Uterus (tissue), 4 donors: ENCODE measurements around the gene ALPG. TPM values are rescaled to one million over a fixed set of nuclear protein-coding genes. Genes with fewer than 3 reads are reported as not detected.
A peak's percentile ranks its signal among the peaks of the same experiment; 100 is the strongest.
"Not testable (repeated sequence)": the region's sequence is repeated elsewhere in the genome, so short reads cannot be mapped to it uniquely, and the experiment has no call there.

Experiments used
- DNase-seq, 2 donors: peaks; one replicate each; pipeline ENCODE4 v3.0.0-alpha.2; 2019 to 2020
- H3K27ac ChIP-seq, 2 donors: fragments of 200-600 bp; sonication (generic); 1 replicate in 1 of 2; 2 replicates in 1 of 2; pipeline ENCODE4 v1.5.1; 2016 to 2018
- H3K27me3 ChIP-seq, 2 donors: fragments of 200-600 bp; sonication (generic); one replicate each; pipeline ENCODE4 v1.5.1; 2018 to 2019; ENCODE audit warnings: control low read depth in 1 of 2
- H3K36me3 ChIP-seq, 2 donors: fragments of 200-600 bp; sonication (generic); one replicate each; pipeline ENCODE4 v1.5.1; 2019; ENCODE audit warnings: control low read depth in 1 of 2
- H3K4me1 ChIP-seq, 2 donors: fragments of 200-600 bp; sonication (generic); one replicate each; pipeline ENCODE4 v1.5.1; 2018 to 2019; ENCODE audit warnings: control low read depth in 1 of 2
- H3K4me3 ChIP-seq, 2 donors: fragments of 200-600 bp; sonication (generic); 1 replicate in 1 of 2; 2 replicates in 1 of 2; pipeline ENCODE4 v1.5.1; 2018 to 2019; ENCODE audit warnings: mild to moderate bottlenecking in 1 of 2
- H3K9me3 ChIP-seq, 2 donors: fragments of 200-600 bp; sonication (generic); one replicate each; pipeline ENCODE4 v1.5.1; 2019; ENCODE audit warnings: control low read depth in 1 of 2
- CTCF ChIP-seq, 4 experiments: fragments of 200-600 bp in 2 of 4; fragments of 450-650 bp in 2 of 4; sonication (generic) in 2 of 4; IDR thresholded peaks; one replicate each; pipeline ENCODE4 v1.5.1; 2016 to 2019; ENCODE audit warnings: antibody characterized with exemption in 4 of 4, mild to moderate bottlenecking in 2 of 4, moderate library complexity in 1 of 4
- POLR2A ChIP-seq, 2 donors: fragments of 450-650 bp; IDR thresholded peaks; one replicate each; pipeline ENCODE4 v1.6.1; 2016; ENCODE audit warnings: antibody characterized with exemption in 2 of 2, mild to moderate bottlenecking in 1 of 2, moderate library complexity in 1 of 2
- intact Hi-C: fragments of 100-400 bp; cut with DNase I; formaldehyde crosslinking; loops from one replicate; pipeline ENCODE4 v1.15.1; 2023; ENCODE audit warnings: low total_unique reads
- total RNA-seq, 4 donors: library from RNA; depleted of rRNA in 3 of 4; stranded (reverse); fragments of >200 nt in 3 of 4; gene quantifications; one replicate each; pipeline versions ENCODE4 v1.1.0 to v1.2.4, GENCODE V29; 2014 to 2023
- donor health status: DM: yes; HTN: yes; CAD: no.

ALPG gene
- total RNA-seq, 4 donors from 2014 or later = not detected

GRCh38 chr2:232440220-232441018 is 33.8 kb downstream of the ALPG start:
- H3K27me3 ChIP-seq, H3K27ac ChIP-seq, H3K9me3 ChIP-seq, H3K4me1 ChIP-seq, intact Hi-C loops, H3K36me3 ChIP-seq, H3K4me3 ChIP-seq: not testable (repeated sequence)
- peak; percentile 63 to 78 for DNase-seq
- peak; percentile 76 to 89 (median 84) for TF ChIP-seq CTCF (IDR thresholded peaks at IDR 0.05)

- Histone ChIP-seq H3K36me3 (no peaks in the 10 kb centered on the region), H3K27me3 (no peaks in the 10 kb centered on the region), H3K4me3 (no peak overlapping the region), H3K4me1 (no peaks in the 10 kb centered on the region), H3K27ac (no peak overlapping the region), H3K9me3 (no peaks in the 10 kb centered on the region)
- DNase-seq = no peak
- intact Hi-C loops = no loop called here
- no peak for TF ChIP-seq CTCF (IDR thresholded peaks at IDR 0.05)
- no peak for TF ChIP-seq POLR2A (IDR thresholded peaks at IDR 0.05)
Measured at GRCh38 chr2:232441147-232441651, 34.6 kb downstream of the ALPG start.

DNA sequence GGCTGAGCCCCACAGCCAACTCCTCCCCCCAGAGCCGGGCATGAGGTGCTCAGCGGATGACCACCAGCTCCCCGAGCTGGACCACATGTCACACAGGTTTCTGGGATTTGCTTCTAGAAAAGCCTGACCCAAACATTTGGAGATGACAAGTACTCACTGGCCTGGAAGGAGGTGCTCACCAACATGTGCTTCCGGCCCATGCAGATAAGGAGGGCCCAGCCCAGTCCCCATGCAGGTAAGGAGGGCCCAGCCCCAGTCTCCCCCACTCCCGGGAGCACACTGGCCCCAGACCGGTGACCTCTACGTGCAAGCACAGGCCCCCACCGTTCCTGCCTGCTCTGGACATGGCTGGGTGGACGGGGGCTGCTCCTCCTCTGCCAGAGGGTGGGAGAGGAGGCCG is 35.3 kb downstream of the ALPG start:
- H3K27ac ChIP-seq, H3K9me3 ChIP-seq, H3K36me3 ChIP-seq, H3K27me3 ChIP-seq, H3K4me1 ChIP-seq, intact Hi-C loops, H3K4me3 ChIP-seq, DNase-seq: not testable (repeated sequence)

DNA sequence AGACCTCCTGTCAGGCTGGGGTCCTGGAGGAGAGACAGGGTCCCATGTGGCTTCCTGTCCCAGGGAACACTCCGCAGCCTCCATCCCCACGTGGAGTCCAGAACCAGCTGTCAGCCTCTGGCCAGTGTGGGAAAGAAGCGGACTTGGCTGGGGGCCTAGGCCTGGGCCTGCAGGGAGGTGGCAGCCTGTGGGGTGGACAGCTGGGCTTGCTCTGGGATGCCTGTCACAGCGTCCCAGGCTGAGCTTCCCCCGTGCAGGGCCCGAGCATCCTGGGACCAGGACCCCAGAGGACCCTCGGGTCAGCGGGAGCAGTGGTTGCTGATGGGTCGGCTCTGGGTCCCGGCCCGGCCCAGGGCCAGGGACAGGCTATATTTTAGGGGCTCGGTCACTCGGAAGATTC is 35.8 kb downstream of the ALPG start:
- H3K4me1 ChIP-seq, H3K27ac ChIP-seq, H3K4me3 ChIP-seq, H3K9me3 ChIP-seq, DNase-seq, intact Hi-C loops, H3K36me3 ChIP-seq, H3K27me3 ChIP-seq: not testable (repeated sequence)

GRCh38 chr2:232443047-232443446 is 36.4 kb downstream of the ALPG start:
- not testable (repeated sequence) for H3K27ac ChIP-seq

GRCh38 chr2:232443669-232444408 is 37.2 kb downstream of the ALPG start:
- DNase-seq, H3K27me3 ChIP-seq, H3K9me3 ChIP-seq, H3K27ac ChIP-seq, H3K4me1 ChIP-seq, H3K36me3 ChIP-seq, intact Hi-C loops, H3K4me3 ChIP-seq: not testable (repeated sequence)

More at GRCh38 chr2:232443047-232443446, 36.4 kb downstream of the ALPG start:
- intact Hi-C loops, H3K27me3 ChIP-seq, H3K4me3 ChIP-seq, DNase-seq, H3K36me3 ChIP-seq, H3K4me1 ChIP-seq, H3K9me3 ChIP-seq: not testable (repeated sequence)

DNA sequence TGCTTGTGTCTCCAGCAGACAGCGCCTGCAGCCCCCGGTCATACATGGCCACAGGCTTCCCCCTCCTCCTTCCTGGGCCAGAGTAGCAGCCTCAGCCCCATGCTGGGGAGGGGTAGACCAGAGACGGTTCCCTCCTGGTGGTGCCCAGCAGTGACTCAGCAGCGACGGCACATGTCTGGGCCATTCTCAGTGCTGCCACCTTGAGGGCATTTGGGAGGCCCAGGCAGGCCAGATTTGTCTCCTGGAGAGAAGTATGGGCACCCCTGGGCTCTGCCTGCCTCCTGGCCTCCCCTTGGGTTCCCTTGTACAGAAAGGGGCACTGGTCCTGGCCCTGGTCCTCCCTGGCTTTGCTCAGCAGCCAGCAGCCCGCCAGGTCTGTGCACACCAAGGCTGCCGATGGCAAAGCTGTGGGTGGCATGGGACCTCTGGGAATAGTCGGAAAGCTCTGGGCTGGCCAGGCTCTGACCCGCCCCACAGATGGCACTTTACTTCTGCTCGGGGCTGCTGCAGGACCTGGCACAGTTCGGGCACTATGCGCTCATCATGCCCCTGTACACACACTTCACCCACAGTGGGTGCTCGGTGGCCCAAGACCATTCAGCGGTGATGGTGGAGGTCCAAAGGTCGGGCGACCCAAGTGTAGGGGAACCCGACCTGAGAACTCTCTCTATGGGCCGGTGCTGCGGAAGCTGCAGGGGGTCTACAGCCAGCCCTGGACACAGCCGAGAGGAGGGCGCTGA is 37.9 kb downstream of the ALPG start:
- Histone ChIP-seq H3K4me3 (no peak overlapping the region), H3K27me3 (no peaks in the 10 kb centered on the region), H3K9me3 (no peaks in the 10 kb centered on the region), H3K27ac (no peak overlapping the region), H3K36me3 (no peaks in the 10 kb centered on the region), H3K4me1 (no peaks in the 10 kb centered on the region)
- intact Hi-C loops = no loop called here
- DNase-seq = no peak
- no peak for TF ChIP-seq POLR2A (IDR thresholded peaks at IDR 0.05)
- TF ChIP-seq CTCF (IDR thresholded peaks at IDR 0.05) = peak in 1 of 4 experiments; percentile 10

DNA sequence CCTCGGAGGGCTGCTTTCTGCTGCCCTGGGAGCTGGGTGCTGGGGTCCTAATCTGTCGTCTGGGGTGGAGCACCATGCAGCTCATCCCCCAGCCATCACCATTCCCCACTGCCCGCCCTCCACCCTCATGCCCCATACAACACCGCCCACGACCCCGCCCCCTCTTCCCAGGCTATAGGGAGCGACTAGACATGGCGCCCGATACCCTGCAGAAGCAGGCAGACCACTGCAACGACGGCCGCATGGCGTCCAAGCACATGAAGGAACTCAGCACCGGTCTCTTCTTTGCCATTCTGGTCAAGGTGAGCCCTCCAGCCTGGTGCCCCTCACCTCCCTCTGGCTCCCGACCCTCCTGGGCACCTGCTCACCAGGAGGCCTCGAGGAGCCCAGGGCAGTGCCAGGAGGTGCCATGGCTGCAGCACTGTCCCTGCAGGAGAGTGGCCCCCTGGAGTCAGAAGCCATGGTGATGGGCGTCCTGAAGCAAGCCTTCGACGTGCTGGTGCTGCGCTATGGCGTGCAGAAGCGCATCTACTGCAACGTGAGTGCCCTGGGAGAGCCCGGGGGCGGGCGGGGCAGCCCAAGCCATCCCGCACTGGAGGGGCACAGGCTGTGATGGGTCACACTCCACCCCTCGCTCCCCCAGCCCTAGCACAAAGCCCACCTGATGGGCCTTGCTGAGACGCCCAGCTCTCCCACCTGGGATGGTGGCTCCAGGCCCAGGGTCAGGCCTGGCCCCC is 38.7 kb downstream of the ALPG start:
- H3K36me3 ChIP-seq, H3K27ac ChIP-seq, intact Hi-C loops, H3K4me1 ChIP-seq, H3K9me3 ChIP-seq, H3K4me3 ChIP-seq, DNase-seq, H3K27me3 ChIP-seq: not testable (repeated sequence)

DNA sequence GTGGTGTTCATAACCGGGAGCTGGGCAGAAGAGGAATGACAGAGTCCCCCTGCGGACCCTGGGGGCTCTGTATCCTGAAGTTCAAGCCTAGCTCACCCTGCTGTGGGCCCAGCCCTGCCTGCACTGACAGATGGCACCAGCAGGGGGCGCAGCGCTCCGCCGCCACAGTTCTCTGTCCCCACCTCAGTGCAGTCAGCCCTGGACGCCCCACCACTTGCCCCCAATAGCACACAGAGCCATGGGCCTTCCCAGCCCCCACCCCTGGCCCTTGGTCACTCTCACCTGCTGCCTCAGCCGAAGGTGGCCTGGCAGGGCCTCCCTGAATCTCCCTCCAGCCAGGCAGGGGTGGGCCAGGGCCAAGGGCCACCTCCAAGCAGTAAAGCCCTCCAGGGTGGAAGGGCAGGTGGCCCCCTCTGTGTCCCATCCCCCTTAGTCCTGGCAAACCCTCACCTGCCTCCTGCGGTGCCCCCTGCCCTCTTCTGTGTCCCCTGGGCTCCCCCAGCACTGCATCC is 39.7 kb downstream of the ALPG start:
- H3K27ac ChIP-seq, H3K4me1 ChIP-seq, H3K36me3 ChIP-seq, DNase-seq, H3K27me3 ChIP-seq, intact Hi-C loops, H3K4me3 ChIP-seq, H3K9me3 ChIP-seq: not testable (repeated sequence)
